Hepatic stellate cell (primary cell): Measurements from ENCODE around the gene AFAP1.

Source experiments
- DNase-seq: peaks from one replicate; pipeline ENCODE4 v3.0.0; 2011; ENCODE audit warnings: low spot score

AFAP1 gene

GRCh38 chr4:7753271-7753670 lies 186.4 kb downstream of the AFAP1 start:
- DNase-seq: no peak

DNA sequence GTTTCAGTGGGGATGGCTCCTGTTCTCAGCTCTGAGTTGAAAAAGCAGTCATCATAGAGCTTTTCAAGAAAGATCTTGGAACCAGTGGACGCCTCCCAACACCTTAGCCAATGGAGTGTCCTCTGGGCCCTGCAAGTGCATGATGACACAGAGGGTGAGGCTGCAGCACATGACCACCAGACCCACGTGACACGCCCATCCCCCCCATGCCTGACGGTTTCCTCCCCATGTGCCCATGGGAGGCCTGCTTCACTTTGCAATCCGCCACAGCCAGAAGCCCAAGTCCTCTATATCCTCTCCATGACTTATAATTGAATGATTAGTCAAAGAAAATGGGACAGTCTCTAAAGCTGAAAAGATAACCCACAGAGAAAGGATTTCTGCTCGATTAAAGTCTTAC lies 187.0 kb downstream of the AFAP1 start:
- no peak for DNase-seq

DNA sequence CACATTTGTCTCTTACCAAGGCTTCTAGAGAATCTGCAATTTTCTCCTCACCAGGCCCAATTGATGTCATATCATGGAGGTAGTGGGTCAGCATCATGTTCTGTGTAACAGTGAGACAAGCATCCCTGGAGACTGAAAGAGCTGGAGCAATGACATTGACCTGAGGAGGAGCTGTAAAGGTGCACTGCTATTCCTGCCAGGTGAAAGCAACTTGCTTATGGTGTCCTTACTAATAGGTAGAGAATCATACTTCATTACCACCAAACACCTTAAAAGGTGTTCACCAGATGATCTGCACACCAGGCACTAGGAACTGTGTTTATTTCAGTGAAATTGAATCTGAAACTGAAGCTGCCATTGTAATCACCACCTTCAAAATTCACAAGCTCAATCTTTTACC lies 188.7 kb downstream of the AFAP1 start:
- no peak for DNase-seq

DNA sequence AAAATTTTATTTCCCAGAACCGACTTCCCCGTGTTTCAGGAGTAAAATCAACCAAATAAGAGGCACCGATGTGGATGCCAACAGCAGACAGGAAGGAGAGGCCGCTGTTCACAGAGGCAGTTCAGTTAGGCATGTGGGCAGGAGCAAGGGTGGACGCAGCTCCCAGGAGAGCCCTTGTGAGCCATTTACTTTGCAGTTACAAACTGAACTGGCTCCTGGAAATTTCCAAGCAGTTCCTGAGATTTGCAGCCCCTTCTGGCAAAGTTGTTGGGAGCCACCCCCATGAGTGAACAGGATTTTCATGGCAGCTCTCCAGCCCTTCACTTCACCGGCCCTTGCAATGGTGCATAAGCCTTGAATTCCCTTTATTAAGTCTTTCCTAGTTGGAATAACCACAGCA lies 189.1 kb downstream of the AFAP1 start:
- no peak for DNase-seq

GRCh38 chr4:7747566-7747965 lies 192.1 kb downstream of the AFAP1 start:
- no peak for DNase-seq

DNA sequence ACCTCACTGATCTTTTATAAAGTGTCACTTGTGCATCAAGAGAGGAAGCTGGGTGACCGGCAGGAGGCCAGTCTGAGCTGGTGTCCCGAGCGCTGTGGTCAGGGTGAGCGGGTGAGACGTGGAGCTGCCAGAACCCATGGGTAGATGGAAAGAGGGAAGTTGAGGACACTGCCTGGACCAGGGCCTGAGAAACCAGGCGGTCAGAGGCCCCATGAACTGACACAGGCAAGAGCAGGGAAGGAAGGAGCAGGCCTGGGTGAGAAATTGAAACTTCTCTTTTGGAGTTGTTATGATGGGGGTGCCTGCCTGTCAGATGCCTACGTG lies 192.6 kb downstream of the AFAP1 start:
- no peak for DNase-seq

DNA sequence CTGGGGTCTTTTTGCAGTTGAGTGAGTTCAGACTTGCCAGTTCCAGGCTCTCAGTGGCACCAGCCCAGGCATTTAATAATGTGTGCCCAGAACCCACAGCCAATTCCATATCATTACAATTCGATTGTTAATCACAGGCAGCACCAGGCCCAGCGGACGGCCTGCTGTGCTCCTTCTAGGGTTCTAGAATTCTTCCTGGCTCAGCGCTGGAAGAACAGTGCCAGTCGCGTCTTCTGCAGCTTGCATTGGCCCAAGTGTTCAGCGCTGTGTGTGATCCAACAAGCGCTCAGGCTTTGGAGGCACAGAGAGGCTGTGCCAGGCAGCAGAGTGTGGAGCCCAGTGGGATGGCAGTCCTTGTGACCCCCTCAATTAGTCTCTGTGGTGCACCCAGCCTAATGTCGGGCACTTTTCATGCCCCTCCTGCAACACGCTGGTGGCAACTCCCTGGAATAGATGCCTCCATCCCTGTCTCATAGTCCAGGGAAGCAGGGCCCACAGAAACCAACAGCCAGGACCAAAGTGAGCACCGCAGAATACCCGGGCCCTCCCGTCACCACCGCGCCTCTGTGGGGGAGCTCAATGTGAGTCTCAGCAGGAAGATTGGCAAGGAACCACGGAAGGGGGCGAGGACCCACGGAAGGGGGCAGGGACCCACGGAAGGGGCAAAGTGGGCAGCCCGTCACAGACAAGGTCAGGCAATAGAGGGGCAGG lies 193.2 kb downstream of the AFAP1 start:
- DNase-seq: no peak

- DNase-seq: no peak
Observed at GRCh38 chr4:7745301-7745885, 194.3 kb downstream of the AFAP1 start.

- no peak for DNase-seq
Observed at GRCh38 chr4:7744142-7744804, 195.4 kb downstream of the AFAP1 start.

- DNase-seq: no peak
Observed at GRCh38 chr4:7742807-7743280, 196.8 kb downstream of the AFAP1 start.

GRCh38 chr4:7741946-7742806 lies 197.5 kb downstream of the AFAP1 start:
- DNase-seq: no peak

DNA sequence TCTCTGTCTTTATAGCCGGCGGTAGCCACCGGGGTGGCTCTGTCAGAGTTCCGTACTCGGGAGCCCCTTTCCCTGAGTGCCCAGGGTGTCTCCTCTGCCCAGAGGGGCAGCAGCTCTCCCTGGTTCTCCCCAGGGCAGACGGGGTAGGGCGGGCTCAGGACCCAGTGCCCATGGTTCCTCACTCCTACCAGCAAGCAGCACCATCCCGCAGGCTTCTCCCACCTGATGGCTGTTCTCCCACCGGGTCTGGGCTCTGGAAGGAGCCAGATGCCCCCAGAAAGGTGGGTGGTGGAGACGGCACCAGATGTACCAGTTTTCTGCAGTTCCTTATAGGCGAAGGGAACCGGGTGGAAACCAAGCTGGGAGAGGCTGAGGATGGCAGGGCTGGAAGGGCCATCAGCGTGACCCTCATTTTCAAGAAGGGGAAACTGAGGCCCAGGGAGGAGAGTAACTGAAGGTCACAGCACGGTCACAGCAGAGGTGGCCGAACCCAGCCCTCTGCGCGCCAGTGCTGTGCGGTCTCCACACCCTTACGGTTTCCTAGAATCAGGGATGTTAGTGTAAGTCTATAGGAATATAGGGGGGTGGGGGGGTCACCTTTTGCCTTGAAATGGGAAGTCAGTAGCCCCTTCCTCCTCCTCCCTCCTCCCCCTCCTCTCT lies 198.7 kb downstream of the AFAP1 start:
- no peak for DNase-seq

GRCh38 chr4:7739918-7740865 lies 199.5 kb downstream of the AFAP1 start:
- no peak for DNase-seq

- no peak for DNase-seq
Observed at GRCh38 chr4:7739077-7739917, 200.4 kb downstream of the AFAP1 start.

DNA sequence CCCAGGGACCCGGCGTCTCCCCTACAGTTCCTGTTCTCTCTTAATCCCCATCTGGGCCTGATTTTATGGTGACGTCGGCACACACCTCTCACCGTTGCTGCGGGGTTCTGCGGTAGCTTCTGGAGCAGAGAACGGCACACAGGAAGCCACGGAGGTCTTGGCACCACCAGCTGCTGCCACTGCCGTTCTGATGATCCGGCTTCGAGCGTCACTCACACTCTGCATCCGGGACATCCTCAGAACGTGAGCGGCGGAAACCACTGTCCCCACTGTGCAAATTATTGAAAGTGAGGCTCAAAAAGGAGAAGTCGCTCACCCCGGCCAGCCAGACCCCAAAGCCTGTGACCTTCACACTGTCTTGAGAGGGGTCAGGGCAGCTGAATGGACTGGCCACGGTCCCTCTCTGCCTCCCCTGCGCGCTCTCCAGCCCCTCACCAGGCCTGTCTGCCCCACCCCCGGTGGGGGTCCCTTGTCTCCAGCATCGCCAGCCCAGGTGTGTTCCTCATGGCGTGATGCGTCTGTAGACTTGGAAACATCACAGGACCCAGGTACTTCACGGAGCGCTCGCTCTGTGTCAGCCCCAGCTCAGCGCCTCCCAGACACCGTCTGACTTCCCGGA lies 201.1 kb downstream of the AFAP1 start:
- DNase-seq: no peak

DNA sequence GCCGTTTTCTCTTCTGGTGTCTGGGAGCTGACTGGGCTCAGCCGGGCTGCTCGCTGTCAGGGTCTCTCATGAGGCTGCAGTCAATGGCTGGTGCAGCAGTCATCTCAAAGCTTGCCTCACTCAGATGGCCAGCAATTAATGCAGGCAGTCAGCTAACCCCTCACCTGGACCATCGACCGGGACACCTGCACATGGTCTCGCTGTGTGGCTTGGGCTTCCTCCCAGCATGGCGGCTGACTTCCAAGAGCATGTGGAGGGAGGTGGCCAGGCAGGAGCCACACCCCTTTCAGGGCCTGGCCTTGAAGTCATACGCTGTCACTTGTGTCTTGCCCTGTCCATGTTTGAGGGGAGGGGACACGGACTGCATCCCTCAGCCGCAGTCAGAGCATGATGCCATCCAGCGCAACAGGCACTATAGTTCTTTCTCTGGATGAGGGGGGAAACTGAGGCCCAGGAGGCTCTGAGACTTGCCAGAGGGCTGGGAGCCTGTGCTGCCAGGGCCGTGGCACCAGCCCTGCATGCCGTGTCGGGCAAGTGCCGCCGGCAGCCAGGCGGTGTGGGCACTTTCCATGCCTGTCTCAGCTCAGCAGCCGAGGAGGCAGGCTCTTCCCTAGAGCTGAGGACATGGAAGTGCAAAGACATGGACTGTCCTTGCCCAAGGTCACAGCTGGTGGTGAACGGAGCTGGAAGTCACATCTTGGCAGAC lies 201.8 kb downstream of the AFAP1 start:
- no peak for DNase-seq

DNA sequence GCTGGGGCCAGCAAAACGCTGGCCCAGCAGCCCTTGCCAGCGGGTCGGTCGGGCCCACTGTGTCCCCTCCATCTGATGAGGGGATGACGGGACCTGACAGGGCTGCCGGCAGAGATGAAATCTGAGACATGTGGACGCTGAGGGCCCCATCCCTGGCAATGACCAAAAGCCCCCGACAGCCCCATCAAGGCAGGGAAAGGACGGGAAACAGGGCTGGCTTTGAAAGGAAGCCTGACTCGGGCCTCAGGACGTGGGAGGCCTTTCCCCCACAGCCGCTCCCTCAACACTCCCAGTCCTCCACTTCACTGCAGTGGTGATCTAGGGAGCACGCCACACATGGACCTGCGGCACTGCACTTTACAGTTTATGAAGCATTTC lies 202.4 kb downstream of the AFAP1 start:
- no peak for DNase-seq

DNA sequence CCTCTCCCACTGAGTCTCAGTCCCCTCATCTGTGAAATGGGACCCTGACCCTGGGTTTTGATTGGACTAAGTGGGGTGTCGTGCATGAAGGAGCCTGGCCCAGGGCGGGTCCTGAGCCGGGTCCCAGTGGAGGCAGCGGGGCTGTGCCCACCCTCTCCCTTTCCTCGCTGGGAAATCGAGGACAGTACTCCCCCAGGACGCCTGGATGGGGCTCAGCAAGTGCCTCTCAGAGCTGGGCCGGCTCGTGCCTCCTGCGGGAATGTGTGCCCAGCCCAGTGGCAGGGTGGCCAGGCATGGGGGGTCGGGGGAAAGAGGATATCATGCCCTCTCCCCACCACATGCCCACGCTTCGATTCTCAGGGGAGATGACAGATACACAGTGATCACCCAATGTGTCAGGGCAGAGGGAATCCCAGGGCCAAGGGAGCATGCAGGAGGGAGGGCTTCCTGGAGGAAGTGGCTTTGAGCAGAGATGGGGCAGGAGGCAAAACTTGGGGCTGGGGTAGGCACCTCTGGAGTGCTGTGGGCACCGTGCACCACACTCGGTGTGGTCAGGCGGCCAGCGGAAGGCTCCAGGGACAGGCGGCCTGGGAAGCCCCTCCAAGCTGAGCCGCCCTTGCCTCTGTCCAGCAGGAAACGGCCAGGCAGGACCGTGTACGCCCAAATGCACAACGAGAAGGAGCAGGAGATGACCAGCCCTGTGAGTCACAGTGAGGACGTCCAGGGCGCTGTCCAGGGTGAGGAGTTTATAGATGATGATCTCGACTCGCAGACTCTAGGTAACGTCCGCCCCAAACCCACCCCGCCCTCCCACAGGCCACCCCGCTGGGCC lies 203.0 kb downstream of the AFAP1 start:
- no peak for DNase-seq
